HG02763 (cell line): ENCODE measurements around the gene SOSTDC1.
"Not testable (repeated sequence)": the region's sequence is repeated elsewhere in the genome, so short reads cannot be mapped to it uniquely, and the experiment has no call there.

Source experiments
- ATAC-seq: cut with Tn5 transposase; IDR thresholded peaks from one replicate; pipeline ENCODE4 v1.9.1; 2021; ENCODE audit warnings: mild to moderate bottlenecking, moderate library complexity; ENCODE audit not compliant: unreplicated experiment

SOSTDC1 gene, protein sequence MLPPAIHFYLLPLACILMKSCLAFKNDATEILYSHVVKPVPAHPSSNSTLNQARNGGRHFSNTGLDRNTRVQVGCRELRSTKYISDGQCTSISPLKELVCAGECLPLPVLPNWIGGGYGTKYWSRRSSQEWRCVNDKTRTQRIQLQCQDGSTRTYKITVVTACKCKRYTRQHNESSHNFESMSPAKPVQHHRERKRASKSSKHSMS

GRCh38 chr7:16465469-16466361 lies at the start of gene SOSTDC1:
Gene SOSTDC1 (minus strand): TSS chr7:16465738. CDS start chr7:16465668, 70 bp downstream.
- no peak for ATAC-seq

DNA sequence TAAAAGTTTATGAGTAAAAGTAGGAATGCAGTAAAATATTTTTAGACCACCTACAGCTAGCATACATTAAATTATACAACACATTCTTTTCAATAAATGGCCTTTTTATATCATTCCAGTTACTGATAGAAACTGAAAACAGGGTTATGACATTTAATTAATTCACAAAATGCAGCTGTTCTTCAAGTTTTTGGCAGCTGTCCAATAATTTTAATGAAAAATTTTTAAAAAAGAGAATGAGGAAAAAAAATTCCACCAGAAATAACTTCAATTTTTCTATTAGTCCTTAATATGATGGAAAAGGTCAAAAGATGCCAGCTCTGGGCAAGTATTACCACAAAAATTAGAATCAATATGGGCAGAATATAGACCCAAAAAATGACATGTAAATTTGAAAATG lies 49.2 kb upstream of the SOSTDC1 start:
- ATAC-seq = no peak

DNA sequence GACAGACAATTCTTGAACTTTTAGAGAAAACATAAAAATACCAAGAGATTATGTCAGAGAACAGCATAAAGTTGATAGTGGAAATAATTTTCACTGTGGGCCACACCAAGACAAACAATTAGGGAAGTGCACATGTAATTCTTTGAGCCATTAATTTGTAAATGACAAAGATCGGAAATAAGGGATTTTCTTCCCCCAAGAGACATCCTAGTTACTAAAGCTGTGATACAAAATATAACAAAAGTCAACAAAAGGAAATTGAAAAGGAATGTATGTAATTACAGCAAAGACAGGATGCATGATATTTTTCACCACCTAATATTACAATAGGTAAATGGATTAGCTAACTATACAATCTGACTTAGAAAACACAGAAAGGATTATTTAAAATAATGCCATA lies 48.7 kb upstream of the SOSTDC1 start:
- ATAC-seq = no peak

GRCh38 chr7:16512097-16512496 lies 46.6 kb upstream of the SOSTDC1 start:
- ATAC-seq = no peak

DNA sequence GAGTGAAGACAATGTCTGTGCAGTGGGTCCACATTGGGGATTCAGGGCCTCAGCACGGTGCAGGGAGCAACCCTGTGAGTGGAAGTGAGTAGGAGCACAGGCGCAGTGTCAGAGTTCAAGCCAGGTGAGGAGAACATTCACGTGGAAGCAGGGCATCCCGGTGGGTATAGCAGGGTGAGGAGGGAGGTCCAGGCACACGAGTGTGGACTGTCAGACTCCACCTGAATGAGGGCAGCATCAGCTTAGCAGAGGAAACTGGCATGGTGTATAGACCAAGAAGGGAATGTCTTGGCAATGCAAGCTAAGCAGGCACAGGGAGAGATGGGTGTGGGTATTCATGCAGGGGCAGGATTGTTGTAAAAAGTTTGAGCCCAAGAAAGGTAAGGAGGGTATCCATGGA lies 45.8 kb upstream of the SOSTDC1 start:
- ATAC-seq = no peak

DNA sequence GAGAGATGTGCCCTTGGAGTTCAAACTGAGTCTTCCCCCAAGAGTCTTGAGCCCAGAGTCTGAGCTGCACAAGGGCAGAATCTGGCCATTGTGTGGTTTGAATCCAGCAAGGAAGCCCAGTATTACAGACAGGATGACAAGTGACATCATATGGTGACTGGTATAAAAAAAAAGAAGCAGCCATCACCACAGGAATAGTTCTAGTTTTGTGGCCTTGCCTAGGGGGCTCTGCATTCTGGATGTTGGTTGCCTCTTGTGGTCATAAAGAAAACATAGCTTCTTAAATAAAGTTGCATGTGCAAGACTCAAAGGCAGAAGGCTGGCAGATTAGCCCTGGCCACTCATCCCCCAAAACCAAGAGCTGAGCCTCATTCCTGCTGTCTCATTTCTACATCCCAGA lies 44.3 kb upstream of the SOSTDC1 start:
- no peak for ATAC-seq

GRCh38 chr7:16506422-16506821 lies 40.9 kb upstream of the SOSTDC1 start:
- not testable (repeated sequence) for ATAC-seq

DNA sequence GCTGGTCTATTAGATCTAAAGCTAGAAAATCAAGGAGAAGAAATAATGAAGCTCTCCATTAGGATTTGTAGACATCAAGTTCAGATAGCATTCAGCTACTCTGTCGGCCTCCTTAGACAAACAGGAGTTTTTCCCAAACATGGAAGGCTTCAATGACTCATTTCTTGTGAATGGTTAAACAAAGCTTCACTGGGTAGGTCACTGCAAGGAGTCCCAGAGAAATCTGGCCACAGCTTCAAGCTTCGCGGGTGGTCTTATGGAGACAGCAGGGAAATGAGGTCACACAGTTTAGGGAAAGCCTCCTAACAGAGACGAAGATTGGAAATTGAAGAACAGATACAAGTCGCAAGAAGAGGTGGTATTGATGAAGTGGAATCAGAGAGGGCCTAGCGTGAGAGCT lies 38.5 kb upstream of the SOSTDC1 start:
- no peak for ATAC-seq

DNA sequence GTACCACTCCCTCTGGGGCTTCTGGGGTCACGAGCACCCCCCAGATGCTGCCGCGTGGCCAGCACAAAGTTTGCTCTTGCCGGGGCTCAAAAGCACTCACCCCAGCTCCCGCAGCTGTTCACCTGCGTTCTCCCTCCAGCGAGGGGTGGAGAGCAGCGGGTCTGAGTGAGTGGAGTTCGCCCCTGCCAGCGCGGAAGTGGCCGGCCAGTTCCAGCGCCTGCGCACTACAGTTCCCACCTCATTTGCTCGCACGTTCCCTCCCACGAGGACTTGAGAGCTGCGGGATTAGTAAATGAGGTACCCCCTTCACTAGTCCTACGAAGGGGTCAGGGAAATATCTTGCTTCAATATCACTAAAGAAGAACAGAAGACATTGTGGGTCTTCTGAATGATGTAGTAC lies 36.8 kb upstream of the SOSTDC1 start:
- ATAC-seq = no peak

DNA sequence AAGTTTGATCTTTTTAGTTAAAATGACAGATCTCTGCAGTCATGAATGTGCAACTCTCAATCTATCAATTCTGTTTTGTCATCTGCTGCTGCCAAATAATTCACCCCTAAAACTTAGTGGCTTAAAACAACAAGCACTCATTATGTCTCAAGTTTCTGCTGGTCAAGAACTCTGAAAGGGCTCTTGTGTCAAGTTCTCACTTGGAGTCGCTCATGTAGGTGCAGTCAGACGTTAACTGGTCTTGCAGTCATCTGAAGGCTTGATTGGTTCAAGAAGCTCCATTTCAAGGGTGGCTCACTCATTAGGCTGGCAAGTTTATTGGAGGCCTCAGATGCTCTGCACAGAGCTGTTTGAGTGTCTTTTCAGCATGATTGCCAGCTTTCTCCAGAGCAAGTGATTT lies 32.6 kb upstream of the SOSTDC1 start:
- no peak for ATAC-seq

- ATAC-seq = no peak
These were observed 29.6 kb upstream of the SOSTDC1 start for GRCh38 chr7:16494955-16495719.

- ATAC-seq = no peak
These were observed 29.0 kb upstream of the SOSTDC1 start for GRCh38 chr7:16494551-16494950.

DNA sequence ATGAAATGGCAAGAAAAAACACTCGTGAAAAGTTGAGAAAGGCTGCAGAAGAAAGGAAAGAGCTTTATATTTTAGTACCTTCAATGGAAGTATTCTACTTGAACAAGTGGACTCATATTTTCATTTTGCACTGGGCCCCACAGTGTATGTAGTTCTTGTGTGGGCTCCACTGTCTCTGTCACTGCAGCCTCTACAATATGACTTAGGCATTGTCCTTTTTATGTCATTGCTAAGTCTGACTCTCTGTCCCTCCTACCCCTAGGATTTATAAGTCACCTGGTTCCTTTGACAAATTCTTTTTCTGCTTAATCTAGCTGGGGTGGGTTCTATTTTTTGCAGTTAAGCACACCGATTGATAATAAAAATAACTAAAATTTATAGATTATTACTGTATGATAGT lies 27.7 kb upstream of the SOSTDC1 start:
- ATAC-seq = no peak

- no peak for ATAC-seq
These were observed 27.1 kb upstream of the SOSTDC1 start for GRCh38 chr7:16492513-16493062.

DNA sequence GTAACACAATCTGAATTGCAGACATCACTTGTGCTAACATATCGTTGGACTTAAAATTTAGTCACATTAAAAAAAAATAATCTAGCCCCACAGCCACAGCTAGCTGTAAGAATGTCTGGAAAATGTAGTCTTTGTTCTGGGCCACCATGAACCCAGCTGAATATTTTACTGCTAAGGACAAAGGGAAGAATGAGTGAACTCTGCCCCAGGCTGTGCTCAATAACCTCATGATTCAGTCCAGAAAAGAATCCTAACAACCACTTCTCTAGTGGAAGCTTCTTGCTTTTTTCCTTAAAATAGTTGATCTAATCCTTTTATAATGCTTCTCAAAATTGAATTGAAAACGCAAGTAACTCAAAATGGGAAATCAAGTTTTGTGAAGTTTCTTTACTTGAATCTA lies 25.6 kb upstream of the SOSTDC1 start:
- no peak for ATAC-seq

- no peak for ATAC-seq
These were observed 19.1 kb upstream of the SOSTDC1 start for GRCh38 chr7:16484453-16485158.

GRCh38 chr7:16479591-16479990 lies 14.1 kb upstream of the SOSTDC1 start:
- no peak for ATAC-seq

DNA sequence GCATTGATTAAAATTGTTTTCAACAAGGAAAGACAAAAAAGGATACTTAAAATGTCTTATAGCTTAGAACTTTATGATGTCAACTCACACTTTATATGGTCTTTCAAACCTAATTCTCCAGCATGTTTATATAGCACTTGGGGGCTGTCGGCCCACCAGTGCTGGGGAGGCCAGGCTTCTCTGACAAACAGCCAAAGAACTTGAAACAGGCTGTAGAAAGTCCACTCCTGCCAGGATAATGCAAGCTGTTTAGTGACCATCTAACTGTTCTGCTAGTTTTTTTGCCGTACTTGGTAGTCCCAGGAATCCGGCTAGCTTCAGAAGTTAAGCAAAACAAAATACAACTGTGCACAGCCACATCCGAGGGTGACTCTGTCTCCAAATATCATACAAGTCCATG lies 13.6 kb upstream of the SOSTDC1 start:
- ATAC-seq = no peak

DNA sequence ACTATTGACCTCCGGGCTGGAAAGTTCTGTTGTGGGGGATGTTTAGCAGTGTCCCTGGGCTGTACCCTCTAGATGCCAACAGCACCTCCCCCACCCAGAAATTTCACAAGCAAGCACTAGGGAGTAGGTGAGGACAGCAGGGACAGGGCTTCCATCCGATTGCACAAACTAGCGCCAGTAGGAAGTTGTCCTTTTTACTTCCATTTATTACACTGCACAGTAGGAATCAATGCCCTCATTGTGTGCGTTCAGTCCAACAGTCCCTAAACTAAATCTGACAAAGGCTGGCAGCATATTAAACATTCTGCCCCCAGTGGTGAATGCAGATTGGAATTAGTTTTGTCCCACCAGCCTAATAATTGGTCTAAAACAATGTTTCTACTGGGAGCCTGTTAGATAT lies 6.4 kb upstream of the SOSTDC1 start:
- ATAC-seq = no peak

DNA sequence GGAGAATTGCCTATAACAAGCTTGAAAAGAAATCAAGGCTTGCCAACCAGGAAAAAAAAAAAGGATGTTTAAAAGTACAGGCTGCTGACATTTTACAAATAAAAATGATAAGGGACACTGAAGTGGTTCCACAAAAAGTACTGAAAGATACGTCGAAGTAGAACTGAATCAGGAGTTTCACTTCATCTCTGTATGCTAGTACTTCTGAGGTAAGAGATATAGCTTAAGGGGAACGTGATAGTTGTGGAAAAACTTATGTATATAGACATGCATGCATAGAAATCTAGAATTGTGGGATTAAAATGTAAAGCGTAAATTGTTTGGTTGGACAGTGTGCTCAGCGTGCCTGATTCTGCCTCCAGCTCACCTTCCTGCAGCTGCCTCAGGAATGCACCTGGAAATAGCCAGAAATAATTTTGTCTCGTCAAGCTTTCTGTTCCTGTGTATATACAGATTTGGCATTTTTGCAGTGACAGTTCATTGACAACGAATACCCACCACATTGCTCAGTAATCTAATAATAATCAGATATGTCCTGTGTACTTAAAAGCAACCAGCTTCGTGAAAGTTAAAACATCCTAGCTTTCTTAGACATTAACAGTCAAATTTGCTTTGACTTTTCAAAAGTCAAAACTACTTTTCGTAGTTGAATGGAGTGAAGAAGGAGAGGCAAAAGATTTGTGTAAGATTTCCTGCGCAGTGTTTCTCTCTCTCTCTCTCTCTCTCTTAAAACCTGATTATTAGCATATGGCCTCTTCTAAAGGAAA lies 1.4 kb downstream of the SOSTDC1 start:
- no peak for ATAC-seq
